Sigmoid colon (tissue), 7 donors: ENCODE measurements around the gene PTCD2. TPM values are rescaled to one million over a fixed set of nuclear protein-coding genes. Genes with fewer than 3 reads are reported as not detected.

Experiments
- DNase-seq: peaks from one replicate; pipeline ENCODE4 v3.0.0-alpha.2; 2019
- H3K27ac ChIP-seq, 4 donors: fragments of 200-600 bp; sonication (generic); one replicate each; pipeline ENCODE4 v1.5.1; 2016 to 2019; ENCODE audit warnings: mild to moderate bottlenecking in 1 of 4
- H3K27me3 ChIP-seq, 3 donors: fragments of 200-600 bp; sonication (generic); one replicate each; pipeline ENCODE4 v1.5.1; 2019; ENCODE audit warnings: mild to moderate bottlenecking in 1 of 3
- H3K36me3 ChIP-seq, 4 donors: fragments of 200-600 bp; sonication (generic); one replicate each; pipeline ENCODE4 v1.5.1; 2016 to 2019
- H3K4me1 ChIP-seq, 4 donors: fragments of 200-600 bp; sonication (generic); one replicate each; pipeline ENCODE4 v1.5.1; 2017 to 2019
- H3K4me3 ChIP-seq, 4 donors: fragments of 200-600 bp; sonication (generic); one replicate each; pipeline ENCODE4 v1.5.1; 2017 to 2019; ENCODE audit warnings: mild to moderate bottlenecking in 2 of 4, moderate library complexity in 1 of 4
- H3K9me3 ChIP-seq, 4 donors: fragments of 200-600 bp in 3 of 4; sonication (generic) in 3 of 4; one replicate each; pipeline versions ENCODE4 v1.5.1 to v1.6.1; 2013 to 2019
- CTCF ChIP-seq, 4 experiments: fragments of 450-650 bp in 3 of 4; fragments of 200-600 bp in 1 of 4; IDR thresholded peaks; one replicate each; pipeline ENCODE4 v1.5.1; 2016 to 2019; ENCODE audit warnings: antibody characterized with exemption in 4 of 4, mild to moderate bottlenecking in 3 of 4, moderate library complexity in 2 of 4
- EP300 ChIP-seq, 4 donors: sonication (generic); formaldehyde crosslinking; IDR thresholded peaks; one replicate each; pipeline ENCODE4 v1.6.1; 2017; ENCODE audit warnings: antibody characterized with exemption in 4 of 4
- POLR2A ChIP-seq, 2 donors: fragments of 450-650 bp; IDR thresholded peaks; one replicate each; pipeline ENCODE4 v1.6.1; 2016; ENCODE audit warnings: antibody characterized with exemption in 2 of 2, mild to moderate bottlenecking in 2 of 2, moderate library complexity in 2 of 2
- POLR2AphosphoS5 ChIP-seq, 4 donors: sonication (generic); formaldehyde crosslinking; IDR thresholded peaks; one replicate each; pipeline ENCODE4 v1.6.1; 2017; ENCODE audit warnings: antibody characterized with exemption in 4 of 4
- WGBS, 2 donors: extraction: QIAGEN DNeasy Blood & Tissue Kit; methylation state at CpG; one replicate each; pipeline ENCODE4 v1.1.7; 2013; 5-methylcytosine and 5-hydroxymethylcytosine counted together
- intact Hi-C: fragments of 100-400 bp; cut with DNase I; formaldehyde crosslinking; loops from one replicate; pipeline ENCODE4 v1.15.1; 2023
- polyA plus RNA-seq, 3 donors: library from polyadenylated mRNA; stranded (reverse); fragments of 200-250 nt; gene quantifications; one replicate each; pipeline ENCODE4 v1.2.3, GENCODE V29; 2013
- total RNA-seq, 4 donors: library from RNA; depleted of rRNA; stranded (reverse); fragments of >200 nt; gene quantifications; one replicate each; pipeline ENCODE4 v1.1.0, GENCODE V29; 2016
- donor health status: healthy with polysubstance abuse.
- donor health status: Bipolar disorder and iron deficiency.
- donor health status: healthy.

PTCD2 gene
- total and polyA plus RNA-seq, 7 donors: 0.60 to 12.7 (median 5.4) TPM

- 0 to 7% methylated on average over 8 of the region's 8 CpGs for WGBS, 2 donors
- H3K36me3 ChIP-seq: peaks cover 0 to 30% (median 8%) of the 10 kb centered on the region in 4 donors
- no peak for TF ChIP-seq CTCF (IDR thresholded peaks at IDR 0.05)
- TF ChIP-seq POLR2A (IDR thresholded peaks at IDR 0.05): no peak
- TF ChIP-seq POLR2AphosphoS5 (IDR thresholded peaks at IDR 0.05): no peak
- no peaks in the 10 kb centered on the region for H3K9me3 ChIP-seq
- DNase-seq: no peak
- intact Hi-C loops: loop anchor here (1.0 to 5.0 kb wide), 3 partner anchors 60 to 200 kb away; partner anchors contain the start of gene MAP1B
- H3K27ac ChIP-seq: peak overlapping the region; percentile 93 to 96 (median 95)
- H3K4me1 ChIP-seq: peaks cover 0 to 24% (median 18%) of the 10 kb centered on the region in 4 donors
- peak overlapping the region; percentile 62 to 73 (median 66) for H3K4me3 ChIP-seq
- no peaks in the 10 kb centered on the region for H3K27me3 ChIP-seq
Measured at GRCh38 chr5:72307573-72307967, 12.6 kb upstream of the PTCD2 start.

DNA sequence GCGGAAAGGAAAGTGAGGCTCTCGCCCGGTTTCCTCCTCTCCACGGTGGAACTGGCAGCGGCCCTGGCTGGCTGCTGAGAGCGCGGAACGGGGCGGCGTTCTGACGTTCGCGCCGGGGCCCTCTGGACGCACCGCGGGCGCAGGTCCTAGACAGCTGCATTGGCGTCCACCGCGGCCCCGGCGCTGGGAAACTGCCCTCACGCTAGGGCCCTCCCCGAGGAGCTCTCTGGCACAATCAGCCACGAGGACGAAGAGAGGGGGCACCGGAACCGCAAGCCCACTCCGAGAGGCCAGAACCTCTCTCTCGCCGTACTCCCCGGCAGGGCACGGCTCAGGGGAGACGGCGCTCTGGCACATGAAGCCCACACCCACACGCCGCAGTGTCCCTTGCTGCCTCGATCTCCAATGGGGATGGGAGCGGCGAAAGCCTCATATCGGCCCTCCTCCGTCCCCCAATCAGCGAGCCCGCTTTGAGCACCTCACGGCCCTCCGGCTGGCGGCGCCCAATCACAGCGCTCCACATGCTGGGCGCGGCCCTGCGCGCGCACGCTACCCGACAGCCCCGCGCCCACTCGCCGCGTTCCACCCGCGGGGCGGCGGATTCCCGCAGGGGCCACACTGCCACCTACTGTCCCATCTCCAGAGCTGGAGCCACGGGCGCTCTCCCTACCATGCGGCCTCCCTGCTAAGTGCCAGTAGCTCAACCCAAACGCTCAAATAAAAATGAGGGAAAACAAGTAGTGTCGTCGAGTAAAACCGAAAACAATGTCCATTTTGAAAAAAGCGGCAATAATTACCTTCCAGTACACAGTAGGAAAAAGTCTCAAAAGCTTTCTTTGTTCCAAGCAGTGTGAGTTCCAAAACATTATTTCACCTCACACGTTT lies 12.0 kb upstream of the PTCD2 start:
- no peak for TF ChIP-seq EP300 (IDR thresholded peaks at IDR 0.05)
- TF ChIP-seq POLR2AphosphoS5 (IDR thresholded peaks at IDR 0.05): peak; percentile 96 to 99 (median 96)
- TF ChIP-seq POLR2A (IDR thresholded peaks at IDR 0.05): peak; percentile 80 to 92
- TF ChIP-seq CTCF (IDR thresholded peaks at IDR 0.05): peak; percentile 77 to 88 (median 82)
- intact Hi-C loops: loop anchor here (1.0 to 5.0 kb wide), 6 partner anchors 61 to 721 kb away; partner anchors contain the start of genes MAP1B and MCCC2
- Histone ChIP-seq H3K9me3 (no peaks in the 10 kb centered on the region), H3K4me3 (peak overlapping the region; percentile 62 to 73 (median 66)), H3K27ac (peak overlapping the region; percentile 93 to 96 (median 95)), H3K36me3 (peaks cover 0 to 36% (median 8%) of the 10 kb centered on the region in 4 donors), H3K4me1 (peaks cover 0 to 24% (median 18%) of the 10 kb centered on the region in 4 donors), H3K27me3 (no peaks in the 10 kb centered on the region)
- WGBS, 2 donors: 1 to 2% methylated on average over 76 of the region's 76 CpGs
- peak; percentile 99 for DNase-seq

DNA sequence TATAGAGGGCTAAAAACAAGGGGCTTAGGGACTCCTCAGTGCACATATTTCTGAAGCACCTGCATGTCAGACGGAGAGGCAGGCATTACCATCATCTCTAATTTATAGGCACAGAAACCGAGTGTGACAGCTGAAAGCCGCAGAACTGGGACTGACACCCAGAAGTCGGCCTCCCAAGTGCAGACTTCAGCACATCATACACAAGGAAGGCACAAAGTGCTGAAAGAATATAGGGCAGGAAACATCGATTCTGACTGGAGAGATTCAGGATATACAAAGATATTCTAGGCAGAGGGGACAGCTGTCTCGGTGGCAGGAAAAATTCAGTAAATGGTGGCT lies 11.4 kb upstream of the PTCD2 start:
- Histone ChIP-seq H3K27ac (peak overlapping the region; percentile 93 to 96 (median 95)), H3K9me3 (no peaks in the 10 kb centered on the region), H3K27me3 (no peaks in the 10 kb centered on the region), H3K36me3 (peaks cover 0 to 41% (median 8%) of the 10 kb centered on the region in 4 donors), H3K4me1 (peaks cover 0 to 24% (median 18%) of the 10 kb centered on the region in 4 donors), H3K4me3 (no peak overlapping the region)
- TF ChIP-seq CTCF (IDR thresholded peaks at IDR 0.05) (no peak), POLR2AphosphoS5 (IDR thresholded peaks at IDR 0.05) (no peak), EP300 (IDR thresholded peaks at IDR 0.05) (no peak)
- intact Hi-C loops: loop anchor here (1.0 to 5.0 kb wide), 5 partner anchors 62 to 722 kb away; partner anchors contain the start of gene MCCC2
- DNase-seq: no peak
- 70 to 79% methylated on average over 6 of the region's 6 CpGs for WGBS, 2 donors

DNA sequence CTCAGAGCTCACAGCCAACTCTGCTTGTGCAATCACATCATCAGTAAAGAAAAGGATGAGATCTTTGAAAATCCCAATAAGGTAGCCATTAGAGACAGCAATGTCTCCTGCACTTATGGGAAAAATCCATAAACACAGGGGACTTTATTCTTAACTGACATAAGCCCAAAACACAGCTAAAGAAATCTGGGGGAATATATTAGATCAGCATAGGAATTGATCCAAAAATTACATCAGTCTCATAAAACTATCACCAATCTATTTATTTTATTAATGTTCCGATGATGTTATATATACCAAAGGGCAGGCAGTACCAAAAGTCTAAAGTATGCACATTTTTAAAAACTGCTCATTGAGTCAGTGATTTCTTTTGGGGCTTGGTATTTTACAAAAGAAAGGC lies 7.0 kb upstream of the PTCD2 start:
- Histone ChIP-seq H3K36me3 (peaks cover 0 to 55% (median 12%) of the 10 kb centered on the region in 4 donors), H3K4me1 (peaks cover 0 to 15% (median 10%) of the 10 kb centered on the region in 4 donors), H3K4me3 (no peak overlapping the region), H3K27ac (no peak overlapping the region), H3K9me3 (no peaks in the 10 kb centered on the region), H3K27me3 (no peaks in the 10 kb centered on the region)
- WGBS, 2 donors: 78 to 96% methylated on average over 1 of the region's 1 CpG
- no peak for DNase-seq
- TF ChIP-seq POLR2A (IDR thresholded peaks at IDR 0.05) (no peak), CTCF (IDR thresholded peaks at IDR 0.05) (no peak), EP300 (IDR thresholded peaks at IDR 0.05) (no peak), POLR2AphosphoS5 (IDR thresholded peaks at IDR 0.05) (no peak)
- intact Hi-C loops: no loop called here
